Activated CD8-positive, alpha-beta T cell treated with anti-CD3 and anti-CD28 coated beads for 36 hours (primary cell): ENCODE data around the gene GRM3. TPM values are rescaled to one million over a fixed set of nuclear protein-coding genes. Genes with fewer than 3 reads are reported as not detected.

Experiments used
- ATAC-seq: fragments of 200-7000 bp; cut with Tn5 transposase; one replicate; pipeline ENCODE4 v1.10.0; 2021; ENCODE audit warnings: mild to moderate bottlenecking, moderate library complexity
- CTCF ChIA-PET: fragments of 350-600 bp; sonication (Branson Sonifier 250); formaldehyde crosslinking; loops from one replicate; lab custom pipeline; 2021; ENCODE audit warnings: antibody characterized with exemption; lab: Charles Lee
- POLR2A ChIA-PET: fragments of 350-600 bp; sonication (Branson Sonifier 250); formaldehyde crosslinking; loops from one replicate; lab custom pipeline; 2021; ENCODE audit warnings: antibody characterized with exemption; lab: Charles Lee
- DNase-seq: peaks from one replicate; pipeline ENCODE4 v3.0.0-alpha.2; 2020
- H3K27ac Mint-ChIP-seq: one replicate; pipeline ENCODE4 v1.8.0; 2021; ENCODE audit warnings: mild to moderate bottlenecking, mixed read lengths
- H3K27me3 Mint-ChIP-seq: one replicate; pipeline ENCODE4 v1.8.0; 2021; ENCODE audit warnings: mixed read lengths
- H3K36me3 Mint-ChIP-seq: one replicate; pipeline ENCODE4 v1.8.0; 2021; ENCODE audit warnings: low read depth, mixed read lengths
- H3K4me1 Mint-ChIP-seq: one replicate; pipeline ENCODE4 v1.8.0; 2021; ENCODE audit warnings: low read depth, mixed read lengths
- H3K4me3 Mint-ChIP-seq: one replicate; pipeline ENCODE4 v1.8.0; 2021; ENCODE audit warnings: mild to moderate bottlenecking, moderate library complexity, mixed read lengths
- H3K9me3 Mint-ChIP-seq: one replicate; pipeline ENCODE4 v1.8.0; 2021; ENCODE audit warnings: mixed read lengths
- intact Hi-C: fragments of 100-400 bp; cut with micrococcal nuclease; formaldehyde crosslinking; loops from one replicate; pipeline ENCODE4 v1.10.0; 2022
- total RNA-seq, 2 experiments: library from RNA; stranded (reverse); gene quantifications; one replicate each; pipeline ENCODE4 v1.2.3, GENCODE V29; 2021
- TF ChIP-seq, protein P1 (sequence below): fragments of 200-600 bp; IDR thresholded peaks from one replicate; pipeline ENCODE4 v1.8.0; 2022; ENCODE audit warnings: antibody characterized with exemption, mild to moderate bottlenecking

GRM3 gene
- total RNA-seq, 2 experiments from 2014 or later, result not detected

DNA sequence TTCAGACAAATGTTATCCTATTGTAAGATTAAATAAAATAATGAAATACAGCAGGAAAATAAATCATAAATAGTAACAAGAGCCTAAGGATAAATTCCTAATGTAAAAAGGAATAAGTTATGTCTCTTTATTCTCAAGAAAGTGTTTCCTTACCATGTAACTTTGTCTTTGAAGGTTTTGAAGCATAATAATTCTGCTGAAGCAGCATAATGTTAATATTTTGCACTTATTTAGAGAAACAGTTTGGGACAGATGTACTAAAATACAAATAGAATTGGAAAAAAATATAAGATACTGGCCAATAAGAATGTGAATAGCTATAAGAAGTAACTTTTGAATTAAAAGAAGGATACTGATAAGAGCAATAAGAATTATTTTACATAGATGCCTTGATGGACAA is 45.7 kb downstream of the GRM3 start:
- no peak for DNase-seq
- Mint-ChIP-seq H3K27me3 (no peaks in the 10 kb centered on the region), H3K36me3 (no peaks in the 10 kb centered on the region), H3K4me3 (no peak overlapping the region), H3K9me3 (no peaks in the 10 kb centered on the region), H3K27ac (no peak overlapping the region), H3K4me1 (no peaks in the 10 kb centered on the region)
- ATAC-seq, result no peak
- ChIA-PET POLR2A (no interaction called here), CTCF (no interaction called here)
- TF ChIP-seq, protein P1, sequence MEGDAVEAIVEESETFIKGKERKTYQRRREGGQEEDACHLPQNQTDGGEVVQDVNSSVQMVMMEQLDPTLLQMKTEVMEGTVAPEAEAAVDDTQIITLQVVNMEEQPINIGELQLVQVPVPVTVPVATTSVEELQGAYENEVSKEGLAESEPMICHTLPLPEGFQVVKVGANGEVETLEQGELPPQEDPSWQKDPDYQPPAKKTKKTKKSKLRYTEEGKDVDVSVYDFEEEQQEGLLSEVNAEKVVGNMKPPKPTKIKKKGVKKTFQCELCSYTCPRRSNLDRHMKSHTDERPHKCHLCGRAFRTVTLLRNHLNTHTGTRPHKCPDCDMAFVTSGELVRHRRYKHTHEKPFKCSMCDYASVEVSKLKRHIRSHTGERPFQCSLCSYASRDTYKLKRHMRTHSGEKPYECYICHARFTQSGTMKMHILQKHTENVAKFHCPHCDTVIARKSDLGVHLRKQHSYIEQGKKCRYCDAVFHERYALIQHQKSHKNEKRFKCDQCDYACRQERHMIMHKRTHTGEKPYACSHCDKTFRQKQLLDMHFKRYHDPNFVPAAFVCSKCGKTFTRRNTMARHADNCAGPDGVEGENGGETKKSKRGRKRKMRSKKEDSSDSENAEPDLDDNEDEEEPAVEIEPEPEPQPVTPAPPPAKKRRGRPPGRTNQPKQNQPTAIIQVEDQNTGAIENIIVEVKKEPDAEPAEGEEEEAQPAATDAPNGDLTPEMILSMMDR, result no peak
- intact Hi-C loops, result no loop called here

- H3K27me3 Mint-ChIP-seq, result no peaks in the 10 kb centered on the region
- H3K4me1 Mint-ChIP-seq, result no peaks in the 10 kb centered on the region
- TF ChIP-seq, protein P1, result no peak
- H3K4me3 Mint-ChIP-seq, result no peak overlapping the region
- no peaks in the 10 kb centered on the region for H3K9me3 Mint-ChIP-seq
- CTCF ChIA-PET, result no interaction called here
- no peaks in the 10 kb centered on the region for H3K36me3 Mint-ChIP-seq
- no peak overlapping the region for H3K27ac Mint-ChIP-seq
- DNase-seq (no peak), ATAC-seq (no peak)
- intact Hi-C loops, result no loop called here
- POLR2A ChIA-PET, result no interaction called here
Measured at GRCh38 chr7:86692755-86693154, 49.0 kb downstream of the GRM3 start.

DNA sequence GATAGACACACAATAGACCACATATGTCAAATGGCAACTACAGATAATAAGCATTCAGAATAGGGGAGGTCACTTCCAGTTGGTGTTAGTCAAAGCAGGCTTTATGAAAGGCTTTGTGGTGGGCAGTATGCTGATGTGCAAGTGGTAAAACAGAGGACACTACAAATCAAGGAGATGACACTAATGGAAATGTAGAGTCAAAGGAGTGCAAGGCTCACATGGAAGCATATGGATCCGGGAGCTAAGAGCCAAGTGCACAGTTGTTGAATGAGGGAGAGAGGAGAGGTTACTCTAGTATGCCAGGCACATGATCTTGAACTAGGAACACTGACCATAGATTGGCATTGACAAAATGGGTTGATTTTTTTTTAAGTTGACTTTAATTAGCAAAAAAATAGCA is 62.7 kb downstream of the GRM3 start:
- Mint-ChIP-seq H3K4me3 (no peak overlapping the region), H3K9me3 (peaks cover 5% of the 10 kb centered on the region), H3K36me3 (no peaks in the 10 kb centered on the region), H3K27ac (no peak overlapping the region), H3K27me3 (no peaks in the 10 kb centered on the region), H3K4me1 (no peaks in the 10 kb centered on the region)
- TF ChIP-seq, protein P1, result no peak
- ChIA-PET POLR2A (no interaction called here), CTCF (no interaction called here)
- ATAC-seq (no peak), DNase-seq (no peak)
- intact Hi-C loops, result no loop called here

DNA sequence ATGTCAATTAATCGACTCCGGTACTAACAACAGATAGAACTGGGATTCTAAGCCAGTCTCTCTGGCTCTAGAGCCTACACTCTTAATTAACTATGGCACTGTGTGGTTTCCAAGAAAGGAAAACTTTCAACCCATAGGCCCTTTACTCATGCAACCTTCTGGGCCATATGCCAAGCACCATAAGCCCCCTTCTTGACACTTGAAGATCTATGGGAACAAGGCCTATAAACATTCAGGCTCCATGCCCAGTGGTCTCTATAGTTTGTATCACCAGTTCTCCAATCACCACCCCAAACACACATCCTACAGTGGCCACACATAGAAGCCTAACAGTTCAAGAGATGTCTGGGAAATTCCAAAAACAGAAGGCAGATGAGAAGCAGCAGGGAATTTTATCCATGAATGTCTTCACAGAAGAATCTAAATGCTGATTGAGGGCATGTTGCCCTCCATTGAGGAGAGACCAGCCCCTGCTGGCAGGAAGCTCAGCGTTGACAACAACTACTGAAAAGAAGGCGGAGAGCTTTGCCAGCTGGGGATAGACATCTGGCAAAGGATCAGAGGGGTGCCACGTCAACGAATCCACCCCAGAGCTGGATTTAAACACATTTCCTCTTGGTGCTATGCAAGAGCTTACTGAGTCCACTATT is 64.4 kb downstream of the GRM3 start:
- Mint-ChIP-seq H3K27me3 (no peaks in the 10 kb centered on the region), H3K9me3 (peaks cover 5% of the 10 kb centered on the region), H3K36me3 (no peaks in the 10 kb centered on the region), H3K4me3 (no peak overlapping the region), H3K4me1 (no peaks in the 10 kb centered on the region), H3K27ac (no peak overlapping the region)
- intact Hi-C loops, result no loop called here
- CTCF ChIA-PET, result no interaction called here
- TF ChIP-seq, protein P1, result no peak
- POLR2A ChIA-PET, result no interaction called here
- no peak for DNase-seq
- no peak for ATAC-seq

DNA sequence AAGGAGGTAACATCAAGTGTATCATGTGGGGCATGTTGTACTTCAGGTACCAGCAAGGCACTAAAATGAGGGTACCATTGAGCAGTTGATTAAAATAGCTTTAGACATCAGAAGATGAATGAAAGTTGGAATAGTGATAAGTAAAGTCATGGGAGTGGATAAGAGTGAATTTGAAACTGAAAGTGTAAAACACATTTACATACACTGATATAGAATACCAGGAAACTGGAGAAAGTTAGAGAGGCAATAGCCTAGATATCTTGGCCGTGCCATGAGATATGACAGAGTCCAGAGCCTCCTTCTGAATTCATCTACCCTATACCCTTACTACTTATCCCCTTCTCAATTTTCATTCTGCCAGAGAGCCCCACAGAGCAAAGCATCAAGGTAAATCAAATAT is 76.6 kb downstream of the GRM3 start:
- Mint-ChIP-seq H3K4me1 (no peaks in the 10 kb centered on the region), H3K27me3 (no peaks in the 10 kb centered on the region), H3K9me3 (no peaks in the 10 kb centered on the region), H3K4me3 (no peak overlapping the region), H3K36me3 (no peaks in the 10 kb centered on the region), H3K27ac (no peak overlapping the region)
- ATAC-seq, result no peak
- POLR2A ChIA-PET, result no interaction called here
- TF ChIP-seq, protein P1, result no peak
- CTCF ChIA-PET, result no interaction called here
- DNase-seq, result no peak
- intact Hi-C loops, result no loop called here
